KMS-11 (cell line): ENCODE results near the gene KLK7.

Experiments
- H2AFZ ChIP-seq: fragments of 200-600 bp; sonication (generic); 2 replicates; pipeline ENCODE4 v1.6.1; 2016; ENCODE audit warnings: antibody characterized with exemption, mixed run types, low read depth
- H3K27ac ChIP-seq: fragments of 200-600 bp; sonication (generic); 2 replicates; pipeline ENCODE4 v1.6.1; 2016; ENCODE audit warnings: mild to moderate bottlenecking, mixed run types
- H3K27me3 ChIP-seq: fragments of 200-600 bp; sonication (generic); 2 replicates; pipeline ENCODE4 v1.6.1; 2017; ENCODE audit warnings: mild to moderate bottlenecking, low read depth, mixed run types, moderate library complexity; ENCODE audit not compliant: insufficient read depth
- H3K36me3 ChIP-seq: fragments of 200-600 bp; sonication (generic); 2 replicates; pipeline ENCODE4 v1.6.1; 2017; ENCODE audit warnings: mild to moderate bottlenecking, mixed run types; ENCODE audit not compliant: insufficient read depth
- H3K4me1 ChIP-seq: fragments of 200-600 bp; sonication (generic); 2 replicates; pipeline ENCODE4 v1.6.1; 2016; ENCODE audit warnings: mild to moderate bottlenecking, low read depth, mixed run types; ENCODE audit not compliant: poor library complexity, severe bottlenecking
- H3K4me2 ChIP-seq: fragments of 200-600 bp; sonication (generic); 2 replicates; pipeline ENCODE4 v1.7.0; 2016; ENCODE audit warnings: mild to moderate bottlenecking, mixed run types
- H3K4me3 ChIP-seq: fragments of 200-600 bp; sonication (generic); IDR thresholded peaks from 2 replicates; pipeline ENCODE4 v1.6.1; 2017; ENCODE audit warnings: low read depth, low read length, mixed read lengths; ENCODE audit not compliant: insufficient read depth
- H3K79me2 ChIP-seq: fragments of 200-600 bp; sonication (generic); 2 replicates; pipeline ENCODE4 v1.6.1; 2016; ENCODE audit warnings: low read depth, mixed run types; ENCODE audit not compliant: insufficient read depth
- H3K9ac ChIP-seq: fragments of 200-600 bp; sonication (generic); 2 replicates; pipeline ENCODE4 v1.6.1; 2016; ENCODE audit warnings: mild to moderate bottlenecking, mixed run types
- H4K20me1 ChIP-seq: fragments of 200-600 bp; sonication (generic); 2 replicates; pipeline ENCODE4 v1.6.1; 2016; ENCODE audit warnings: mild to moderate bottlenecking, mixed run types; ENCODE audit not compliant: insufficient read depth
- TF ChIP-seq, protein P1 (sequence below): fragments of 200-600 bp; sonication (generic); conservative IDR thresholded peaks from 2 replicates; pipeline ENCODE4 v1.6.1; 2017; ENCODE audit warnings: low read depth, mild to moderate bottlenecking, antibody characterized with exemption, low read length, moderate library complexity, mixed read lengths

KLK7 gene

GRCh38 chr19:51022526-51022925, 38.8 kb upstream of the KLK7 start:
- Histone ChIP-seq H3K36me3 (no peaks in the 10 kb centered on the region), H3K9ac (no peak overlapping the region), H3K4me2 (no peak overlapping the region), H3K79me2 (no peaks in the 10 kb centered on the region), H3K4me1 (no peaks in the 10 kb centered on the region), H2AFZ (no peak overlapping the region), H3K27me3 (peaks cover 2% of the 10 kb centered on the region; the same call in 1 of the 2 replicates), H3K4me3 (no peak overlapping the region), H4K20me1 (no peaks in the 10 kb centered on the region), H3K27ac (no peak overlapping the region)
- TF ChIP-seq, protein P1, sequence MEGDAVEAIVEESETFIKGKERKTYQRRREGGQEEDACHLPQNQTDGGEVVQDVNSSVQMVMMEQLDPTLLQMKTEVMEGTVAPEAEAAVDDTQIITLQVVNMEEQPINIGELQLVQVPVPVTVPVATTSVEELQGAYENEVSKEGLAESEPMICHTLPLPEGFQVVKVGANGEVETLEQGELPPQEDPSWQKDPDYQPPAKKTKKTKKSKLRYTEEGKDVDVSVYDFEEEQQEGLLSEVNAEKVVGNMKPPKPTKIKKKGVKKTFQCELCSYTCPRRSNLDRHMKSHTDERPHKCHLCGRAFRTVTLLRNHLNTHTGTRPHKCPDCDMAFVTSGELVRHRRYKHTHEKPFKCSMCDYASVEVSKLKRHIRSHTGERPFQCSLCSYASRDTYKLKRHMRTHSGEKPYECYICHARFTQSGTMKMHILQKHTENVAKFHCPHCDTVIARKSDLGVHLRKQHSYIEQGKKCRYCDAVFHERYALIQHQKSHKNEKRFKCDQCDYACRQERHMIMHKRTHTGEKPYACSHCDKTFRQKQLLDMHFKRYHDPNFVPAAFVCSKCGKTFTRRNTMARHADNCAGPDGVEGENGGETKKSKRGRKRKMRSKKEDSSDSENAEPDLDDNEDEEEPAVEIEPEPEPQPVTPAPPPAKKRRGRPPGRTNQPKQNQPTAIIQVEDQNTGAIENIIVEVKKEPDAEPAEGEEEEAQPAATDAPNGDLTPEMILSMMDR = no peak

- Histone ChIP-seq H3K27me3 (peaks cover 2% of the 10 kb centered on the region; the same call in 1 of the 2 replicates), H2AFZ (no peak overlapping the region), H3K27ac (no peak overlapping the region), H3K79me2 (no peaks in the 10 kb centered on the region), H4K20me1 (no peaks in the 10 kb centered on the region), H3K4me2 (no peak overlapping the region), H3K9ac (no peak overlapping the region), H3K36me3 (no peaks in the 10 kb centered on the region), H3K4me1 (no peaks in the 10 kb centered on the region), H3K4me3 (no peak overlapping the region)
- TF ChIP-seq, protein P1 = peak; percentile 45; the same call in 1 of the 2 replicates
These were observed 37.4 kb upstream of the KLK7 start for GRCh38 chr19:51020988-51021651.

DNA sequence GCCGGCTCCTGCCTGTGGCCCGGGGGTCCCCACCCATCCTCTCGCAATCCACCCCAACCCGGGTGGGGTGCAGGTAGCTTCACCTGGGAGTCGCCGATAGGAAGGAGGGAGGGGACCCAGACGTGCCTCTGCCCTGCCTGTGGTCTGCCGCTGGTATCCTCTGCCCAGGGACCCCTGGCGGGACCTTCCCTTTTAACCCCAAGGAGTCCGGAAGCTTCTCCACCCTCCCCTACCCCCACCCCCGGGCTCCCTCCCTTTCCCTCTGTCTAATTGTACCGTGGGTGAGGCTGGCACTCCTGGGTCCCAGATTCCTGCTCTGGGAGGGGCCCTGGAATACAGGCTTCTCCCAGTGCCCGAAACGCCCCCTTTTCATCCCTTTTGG, 35.8 kb upstream of the KLK7 start, which contains the start of gene KLK10:
TSS of gene KLK10 (minus strand) at position 166 of the 382 bp plus-strand sequence. CDS start 579 bp downstream, outside the sequence.
- no peaks in the 10 kb centered on the region for H4K20me1 ChIP-seq
- H3K27me3 ChIP-seq = peaks cover 2% of the 10 kb centered on the region; the same call in 1 of the 2 replicates
- no peak within 1 kb of the TSS for H3K4me3 ChIP-seq
- H3K36me3 ChIP-seq = no peaks in the 10 kb centered on the region
- no peak within 1 kb of the TSS for H3K27ac ChIP-seq
- no peak within 1 kb of the TSS for H3K9ac ChIP-seq
- TF ChIP-seq, protein P1 = no peak
- H3K4me2 ChIP-seq = no peak within 1 kb of the TSS
- H3K79me2 ChIP-seq = no peaks in the 10 kb centered on the region
- H2AFZ ChIP-seq = no peak within 1 kb of the TSS
- H3K4me1 ChIP-seq = no peaks in the 10 kb centered on the region

DNA sequence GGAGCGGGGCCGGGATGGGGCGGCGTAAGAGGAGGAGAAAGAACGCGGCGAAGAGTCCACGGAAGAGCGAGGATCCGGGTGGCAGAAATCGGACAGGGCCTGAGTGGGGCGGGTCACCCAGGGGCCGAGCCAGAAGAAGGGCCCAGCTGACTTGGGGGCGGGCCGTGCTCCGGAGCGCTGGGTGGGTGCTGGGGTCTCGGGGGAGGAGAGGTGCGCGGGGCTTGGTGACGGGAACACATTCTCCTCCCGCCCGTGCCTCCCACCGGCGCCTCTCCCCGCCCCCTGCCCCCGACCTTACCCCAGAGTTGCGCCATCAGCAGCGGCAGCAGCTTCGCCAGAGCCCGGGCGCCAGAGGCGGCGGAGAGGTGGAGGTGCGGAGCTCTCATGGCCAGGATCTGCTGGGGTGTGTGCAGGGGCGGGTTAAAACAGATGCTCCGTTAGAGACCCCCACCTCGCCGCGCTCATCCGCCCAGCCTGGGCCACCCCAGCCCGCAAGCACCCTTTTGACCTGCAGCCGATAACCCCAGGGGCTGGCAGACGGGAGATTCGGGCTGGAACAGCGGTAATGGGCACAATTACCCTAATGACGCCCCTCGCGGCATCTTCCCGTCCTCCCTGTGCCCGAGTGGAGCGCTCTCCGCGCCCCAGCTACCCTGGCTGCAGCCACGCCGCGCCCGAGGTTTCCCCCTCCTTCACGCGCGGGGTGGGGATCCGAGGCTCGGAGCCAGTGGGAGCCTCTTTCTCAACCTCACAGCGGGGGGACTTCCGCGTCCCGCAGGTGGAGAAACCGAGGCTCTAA, 35.2 kb upstream of the KLK7 start:
- H3K4me3 ChIP-seq = no peak overlapping the region

More for the DNA sequence above, 35.2 kb upstream of the KLK7 start:
- Histone ChIP-seq H2AFZ (no peak overlapping the region), H3K9ac (no peak overlapping the region), H4K20me1 (no peaks in the 10 kb centered on the region), H3K36me3 (no peaks in the 10 kb centered on the region), H3K4me2 (no peak overlapping the region), H3K4me1 (no peaks in the 10 kb centered on the region), H3K79me2 (no peaks in the 10 kb centered on the region), H3K27me3 (peaks cover 2% of the 10 kb centered on the region; the same call in 1 of the 2 replicates), H3K27ac (no peak overlapping the region)
- TF ChIP-seq, protein P1 = no peak
